Naive thymus-derived CD4-positive, alpha-beta T cell (primary cell): ENCODE results near the gene CCDC12. TPM values are rescaled to one million over a fixed set of nuclear protein-coding genes. Genes with fewer than 3 reads are reported as not detected.

ENCODE experiments used
- ATAC-seq: fragments of 150-1000 bp; cut with Tn5 transposase; 2 replicates; pipeline ENCODE4 v1.10.0; 2021; ENCODE audit warnings: mild to moderate bottlenecking, moderate library complexity
- CTCF ChIA-PET: fragments of 350-600 bp; sonication (Branson Sonifier 250); formaldehyde crosslinking; loops from one replicate; lab custom pipeline; 2021; ENCODE audit warnings: antibody characterized with exemption; lab: Charles Lee
- POLR2A ChIA-PET: fragments of 350-600 bp; sonication (Branson Sonifier 250); formaldehyde crosslinking; loops from one replicate; lab custom pipeline; 2021; ENCODE audit warnings: antibody characterized with exemption, inconsistent platforms; lab: Charles Lee
- DNase-seq, 9 donors: peaks; one replicate each; pipeline versions ENCODE4 v3.0.0 to v3.0.0-alpha.2; 2020 to 2022; ENCODE audit warnings: mixed read lengths in 1 of 9
- H3K27ac ChIP-seq: one replicate; pipeline ENCODE4 v1.7.0; 2013; ENCODE audit warnings: mild to moderate bottlenecking, low read depth, low read length, moderate library complexity
- H3K27me3 ChIP-seq, 2 donors: one replicate each; pipeline ENCODE4 v1.7.0; 2013; ENCODE audit warnings: low read length in 2 of 2, mild to moderate bottlenecking in 2 of 2, moderate library complexity in 2 of 2; ENCODE audit not compliant: control insufficient read depth in 2 of 2, insufficient read depth in 2 of 2
- H3K36me3 ChIP-seq, 3 experiments: 1 replicate in 2 of 3; 2 replicates in 1 of 3; pipeline ENCODE4 v1.7.0; 2013; ENCODE audit warnings: low read length in 3 of 3, mild to moderate bottlenecking in 3 of 3, moderate library complexity in 1 of 3; ENCODE audit not compliant: insufficient read depth in 3 of 3, control insufficient read depth in 2 of 3
- H3K4me1 ChIP-seq, 2 donors: one replicate each; pipeline ENCODE4 v1.7.0; 2013; ENCODE audit warnings: low read length in 2 of 2, mild to moderate bottlenecking in 2 of 2, moderate library complexity in 1 of 2; ENCODE audit not compliant: control insufficient read depth in 2 of 2, insufficient read depth in 2 of 2
- H3K4me3 ChIP-seq: 2 replicates; pipeline ENCODE4 v1.7.0; 2013; ENCODE audit warnings: mild to moderate bottlenecking, low read length
- H3K9me3 ChIP-seq, 3 experiments: 1 replicate in 2 of 3; 2 replicates in 1 of 3; pipeline ENCODE4 v1.7.0; 2013; ENCODE audit warnings: low read length in 3 of 3; ENCODE audit not compliant: control insufficient read depth in 2 of 3
- H3K27ac Mint-ChIP-seq, 9 donors: one replicate each; pipeline ENCODE4 v1.8.0; 2020 to 2022; ENCODE audit warnings: mixed read lengths in 9 of 9, mild to moderate bottlenecking in 8 of 9, moderate library complexity in 5 of 9, inconsistent platforms in 2 of 9
- H3K27me3 Mint-ChIP-seq, 5 donors: one replicate each; pipeline ENCODE4 v1.8.0; 2021 to 2022; ENCODE audit warnings: mixed read lengths in 5 of 5, mild to moderate bottlenecking in 1 of 5
- H3K36me3 Mint-ChIP-seq, 5 donors: one replicate each; pipeline ENCODE4 v1.8.0; 2020 to 2022; ENCODE audit warnings: mixed read lengths in 5 of 5, mild to moderate bottlenecking in 3 of 5, inconsistent platforms in 1 of 5
- H3K4me1 Mint-ChIP-seq, 7 donors: one replicate each; pipeline ENCODE4 v1.8.0; 2020 to 2022; ENCODE audit warnings: mixed read lengths in 7 of 7, mild to moderate bottlenecking in 3 of 7, inconsistent platforms in 1 of 7
- H3K4me3 Mint-ChIP-seq, 10 donors: one replicate each; pipeline ENCODE4 v1.8.0; 2020 to 2022; ENCODE audit warnings: mild to moderate bottlenecking in 10 of 10, mixed read lengths in 10 of 10, moderate library complexity in 6 of 10, inconsistent platforms in 2 of 10
- H3K9me3 Mint-ChIP-seq, 11 donors: one replicate each; pipeline ENCODE4 v1.8.0; 2020 to 2022; ENCODE audit warnings: mixed read lengths in 11 of 11, mild to moderate bottlenecking in 4 of 11, inconsistent platforms in 1 of 11, moderate library complexity in 1 of 11
- intact Hi-C, 2 donors: fragments of 100-400 bp; cut with micrococcal nuclease; formaldehyde crosslinking; loops; one replicate each; pipeline ENCODE4 v1.15.1; 2023
- polyA plus RNA-seq, 2 donors: library from polyadenylated mRNA; unstranded; fragments of 300-500 nt; fragmentation: Illumina TruSeq; gene quantifications; one replicate each; pipeline ENCODE4 v1.2.3, GENCODE V29; 2021
- total RNA-seq, 6 experiments: library from RNA in 5 of 6; stranded (reverse) in 5 of 6; gene quantifications; 1 replicate in 5 of 6; 2 replicates in 1 of 6; pipeline ENCODE4 v1.2.3 and lab custom pipeline; 2021 to 2026

The CCDC12 gene
- total and polyA plus RNA-seq, 7 experiments from 2014 or later: 51.6 to 115 (median 60.2) TPM

DNA sequence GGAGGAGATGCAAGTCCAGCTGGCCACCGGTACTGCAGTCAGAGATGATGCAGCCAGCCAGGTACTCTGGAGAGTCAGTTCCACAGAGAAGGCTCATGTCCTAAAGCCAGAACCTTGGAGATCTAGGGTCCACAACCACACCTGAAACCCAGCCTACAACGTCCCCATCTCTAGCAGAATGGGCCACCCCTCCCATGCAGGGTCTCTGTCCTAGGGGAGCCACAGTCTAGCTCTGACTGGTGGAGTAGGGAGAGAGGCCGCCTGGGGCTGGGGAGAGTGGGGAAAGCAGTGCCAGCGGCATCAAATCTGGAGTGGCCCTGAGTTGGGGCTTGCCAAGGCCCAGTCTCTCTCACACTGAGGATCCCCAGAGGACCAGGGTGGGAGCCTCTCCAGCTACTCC, 55.5 kb downstream of the CCDC12 start:
- ChIA-PET CTCF (interaction anchor here (0.6 kb wide), 1 partner anchor 280 kb away, joined by 3 read pairs; no protein-coding TSS in a partner anchor), POLR2A (no interaction called here)
- H3K27ac Mint-ChIP-seq: no peak overlapping the region
- no peaks in the 10 kb centered on the region for H3K27me3 Mint-ChIP-seq
- no peak overlapping the region for H3K4me3 Mint-ChIP-seq
- intact Hi-C loops: no loop called here
- no peaks in the 10 kb centered on the region for H3K27me3 ChIP-seq
- peaks cover 0 to 18% (median 4%) of the 10 kb centered on the region in 7 donors for H3K4me1 Mint-ChIP-seq
- H3K9me3 ChIP-seq: no peaks in the 10 kb centered on the region
- peaks cover 20 to 70% (median 34%) of the 10 kb centered on the region in 5 donors for H3K36me3 Mint-ChIP-seq
- H3K9me3 Mint-ChIP-seq: peaks cover 0 to 5% (median 0%) of the 10 kb centered on the region in 11 donors
- H3K4me1 ChIP-seq: peaks cover 0 to 3% of the 10 kb centered on the region in 2 donors
- ATAC-seq (no peak), DNase-seq (no peak)
- peaks cover 22 to 83% (median 37%) of the 10 kb centered on the region in 3 experiments for H3K36me3 ChIP-seq
- no peak overlapping the region for H3K4me3 ChIP-seq
- H3K27ac ChIP-seq: no peak overlapping the region

DNA sequence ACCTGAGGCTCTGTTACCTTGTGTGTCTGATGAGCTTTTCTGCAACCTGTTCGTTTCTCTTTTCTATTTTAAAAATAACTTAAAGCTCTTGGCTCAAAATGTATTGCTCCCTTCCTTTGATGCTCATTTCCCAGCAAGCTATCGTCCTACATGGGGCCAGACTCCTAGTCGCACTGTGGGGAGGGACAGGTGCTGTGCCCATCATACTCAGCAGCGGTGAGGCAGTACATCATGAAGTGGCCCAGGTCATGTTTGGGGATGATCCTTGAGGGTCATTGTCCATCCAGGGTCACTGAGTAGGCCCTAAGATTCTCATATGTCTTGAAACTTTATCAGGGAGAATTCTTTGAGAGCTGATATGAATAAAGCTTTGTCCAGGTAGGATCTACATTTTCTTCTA, 57.9 kb downstream of the CCDC12 start:
- intact Hi-C loops: loop anchor here in 1 of 2 donors (10.0 kb wide), 1 partner anchor 406 kb away; no protein-coding TSS in a partner anchor
- no peaks in the 10 kb centered on the region for H3K27me3 ChIP-seq
- Mint-ChIP-seq H3K36me3 (peaks cover 20 to 63% (median 37%) of the 10 kb centered on the region in 5 donors), H3K4me1 (peaks cover 6 to 22% (median 11%) of the 10 kb centered on the region in 7 donors), H3K4me3 (no peak overlapping the region), H3K27me3 (no peaks in the 10 kb centered on the region), H3K27ac (peak overlapping the region in 2 of 9 donors; percentile 13 to 19), H3K9me3 (peaks cover 0 to 5% (median 0%) of the 10 kb centered on the region in 11 donors)
- peaks cover 16 to 60% (median 23%) of the 10 kb centered on the region in 3 experiments for H3K36me3 ChIP-seq
- peaks cover 0 to 4% of the 10 kb centered on the region in 2 donors for H3K4me1 ChIP-seq
- ATAC-seq: no peak
- POLR2A ChIA-PET: no interaction called here
- H3K9me3 ChIP-seq: no peaks in the 10 kb centered on the region
- no peak overlapping the region for H3K27ac ChIP-seq
- H3K4me3 ChIP-seq: no peak overlapping the region
- CTCF ChIA-PET: interaction anchor here (1.3 kb wide), 1 partner anchor 9 kb away, joined by 3 read pairs; no protein-coding TSS in a partner anchor
- DNase-seq: no peak

DNA sequence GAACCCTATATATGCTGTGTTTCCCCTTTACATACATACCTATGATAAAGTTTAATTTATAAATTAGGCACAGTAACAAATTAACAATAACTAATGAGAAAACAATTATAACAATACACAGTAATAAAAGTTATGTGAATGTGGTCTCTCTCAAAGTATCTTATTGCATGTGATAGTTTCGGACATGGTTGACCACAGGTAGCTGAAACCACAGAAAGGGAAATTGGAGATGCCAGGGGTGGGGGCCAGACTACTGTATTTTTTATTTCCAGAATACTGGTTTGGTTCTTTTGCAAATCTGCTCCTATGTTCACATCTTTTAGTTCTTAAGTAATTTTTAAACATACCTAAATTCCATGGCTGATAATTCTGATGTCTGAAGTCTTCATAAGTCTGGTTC, 58.3 kb downstream of the CCDC12 start:
- no peaks in the 10 kb centered on the region for H3K27me3 ChIP-seq
- peaks cover 10 to 22% (median 14%) of the 10 kb centered on the region in 7 donors for H3K4me1 Mint-ChIP-seq
- ATAC-seq (no peak), DNase-seq (no peak)
- no peak overlapping the region for H3K4me3 Mint-ChIP-seq
- POLR2A ChIA-PET: no interaction called here
- H3K4me1 ChIP-seq: peaks cover 3 to 7% of the 10 kb centered on the region in 2 donors
- H3K27ac ChIP-seq: no peak overlapping the region
- no peaks in the 10 kb centered on the region for H3K9me3 ChIP-seq
- H3K27me3 Mint-ChIP-seq: no peaks in the 10 kb centered on the region
- no peak overlapping the region for H3K4me3 ChIP-seq
- intact Hi-C loops: loop anchor here in 1 of 2 donors (10.0 kb wide), 1 partner anchor 407 kb away; no protein-coding TSS in a partner anchor
- peaks cover 0 to 5% (median 0%) of the 10 kb centered on the region in 11 donors for H3K9me3 Mint-ChIP-seq
- peak overlapping the region in 1 of 9 donors; percentile 38 for H3K27ac Mint-ChIP-seq
- CTCF ChIA-PET: interaction anchor here (1.3 kb wide), 1 partner anchor 9 kb away, joined by 3 read pairs; no protein-coding TSS in a partner anchor
- peaks cover 16 to 59% (median 38%) of the 10 kb centered on the region in 5 donors for H3K36me3 Mint-ChIP-seq
- peaks cover 16 to 56% (median 18%) of the 10 kb centered on the region in 3 experiments for H3K36me3 ChIP-seq

DNA sequence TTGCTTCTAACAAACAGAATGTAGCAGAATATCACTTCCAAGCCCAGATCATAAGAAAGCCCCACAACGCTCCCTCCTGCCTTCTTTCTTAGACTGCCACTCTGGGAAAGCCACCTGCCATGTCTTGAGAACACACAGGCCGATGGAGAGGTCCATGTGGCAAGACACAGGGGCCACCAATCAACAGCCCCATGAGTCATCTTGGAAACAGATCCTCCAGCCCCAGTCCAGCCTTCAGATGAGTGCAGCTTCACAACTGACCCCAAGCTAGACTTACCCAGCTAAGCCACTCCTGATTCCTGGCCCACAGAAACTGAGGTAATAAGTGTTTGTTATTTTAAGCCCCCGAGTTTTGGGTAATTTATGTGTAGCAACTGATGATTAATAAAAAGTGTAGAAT, 59.3 kb downstream of the CCDC12 start:
- Histone ChIP-seq H3K36me3 (peaks cover 11 to 47% (median 11%) of the 10 kb centered on the region in 3 experiments), H3K27me3 (no peaks in the 10 kb centered on the region), H3K4me3 (no peak overlapping the region), H3K4me1 (peaks cover 6 to 7% of the 10 kb centered on the region in 2 donors), H3K27ac (no peak overlapping the region), H3K9me3 (no peaks in the 10 kb centered on the region)
- H3K27me3 Mint-ChIP-seq: no peaks in the 10 kb centered on the region
- intact Hi-C loops: loop anchor here in 1 of 2 donors (10.0 kb wide), 1 partner anchor 408 kb away; no protein-coding TSS in a partner anchor
- peaks cover 8 to 24% (median 15%) of the 10 kb centered on the region in 7 donors for H3K4me1 Mint-ChIP-seq
- no peak for ATAC-seq
- ChIA-PET POLR2A (interaction anchor here (0.6 kb wide), 1 partner anchor 210 kb away, joined by 3 read pairs; no protein-coding TSS in a partner anchor), CTCF (no interaction called here)
- H3K36me3 Mint-ChIP-seq: peaks cover 13 to 51% (median 37%) of the 10 kb centered on the region in 5 donors
- H3K27ac Mint-ChIP-seq: peak overlapping the region in 2 of 9 donors; percentile 16 to 38
- DNase-seq: no peak
- peaks cover 0 to 5% (median 0%) of the 10 kb centered on the region in 11 donors for H3K9me3 Mint-ChIP-seq
- no peak overlapping the region for H3K4me3 Mint-ChIP-seq

DNA sequence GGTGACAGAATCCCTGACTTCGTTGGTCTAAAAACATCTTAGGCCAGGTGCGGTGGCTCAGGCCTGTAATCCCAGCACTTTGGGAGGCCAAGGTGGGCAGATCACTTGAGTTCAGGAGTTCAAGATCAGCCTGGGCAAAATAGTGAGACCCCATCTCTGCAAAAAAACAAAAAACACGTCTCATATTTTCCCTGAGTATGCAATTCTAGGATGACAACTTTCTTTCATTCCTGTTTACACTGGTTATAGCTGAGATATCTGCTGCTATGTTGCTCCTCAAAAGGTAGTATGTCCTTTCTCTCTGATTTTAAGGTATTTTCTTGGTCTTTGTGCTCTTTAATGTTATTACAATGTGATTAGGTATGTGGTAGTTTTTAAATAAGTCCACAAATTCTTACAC, 59.7 kb downstream of the CCDC12 start:
- Mint-ChIP-seq H3K27ac (peak overlapping the region in 3 of 9 donors; percentile 1 to 37 (median 16)), H3K4me3 (no peak overlapping the region), H3K27me3 (no peaks in the 10 kb centered on the region), H3K4me1 (peaks cover 8 to 24% (median 15%) of the 10 kb centered on the region in 7 donors), H3K9me3 (peaks cover 0 to 5% (median 0%) of the 10 kb centered on the region in 11 donors), H3K36me3 (peaks cover 13 to 50% (median 37%) of the 10 kb centered on the region in 5 donors)
- CTCF ChIA-PET: no interaction called here
- DNase-seq (no peak), ATAC-seq (no peak)
- Histone ChIP-seq H3K9me3 (no peaks in the 10 kb centered on the region), H3K36me3 (peaks cover 7 to 42% (median 11%) of the 10 kb centered on the region in 3 experiments), H3K27ac (no peak overlapping the region), H3K4me1 (peaks cover 6 to 7% of the 10 kb centered on the region in 2 donors), H3K27me3 (no peaks in the 10 kb centered on the region), H3K4me3 (no peak overlapping the region)
- intact Hi-C loops: loop anchor here in 1 of 2 donors (10.0 kb wide), 1 partner anchor 408 kb away; no protein-coding TSS in a partner anchor
- POLR2A ChIA-PET: no interaction called here

DNA sequence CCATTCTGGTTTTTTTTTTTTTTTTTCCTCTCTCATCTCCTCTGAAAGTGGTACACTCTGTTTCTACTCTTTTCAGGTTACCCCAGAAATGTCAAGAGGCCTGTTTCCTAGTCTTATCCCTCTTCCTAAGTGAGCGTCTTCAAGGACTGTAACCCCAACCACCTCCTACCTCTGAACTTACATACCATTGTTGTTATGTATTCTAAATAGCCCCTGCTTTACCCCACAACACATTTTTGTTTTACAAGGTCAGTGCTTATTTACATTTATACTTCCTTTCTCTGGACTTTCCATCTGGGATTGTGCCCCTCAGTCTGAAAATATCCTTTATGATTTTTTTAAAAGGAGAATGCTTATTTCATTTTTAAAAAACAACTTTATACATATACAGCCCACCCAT, 60.3 kb downstream of the CCDC12 start:
- Mint-ChIP-seq H3K27ac (peak overlapping the region in 2 of 9 donors; percentile 19 to 73), H3K4me1 (peaks cover 8 to 24% (median 15%) of the 10 kb centered on the region in 7 donors), H3K4me3 (no peak overlapping the region), H3K27me3 (no peaks in the 10 kb centered on the region), H3K36me3 (peaks cover 13 to 45% (median 37%) of the 10 kb centered on the region in 5 donors), H3K9me3 (peaks cover 0 to 5% (median 0%) of the 10 kb centered on the region in 11 donors)
- ChIA-PET POLR2A (no interaction called here), CTCF (no interaction called here)
- intact Hi-C loops: loop anchor here in 1 of 2 donors (10.0 kb wide), 1 partner anchor 409 kb away; no protein-coding TSS in a partner anchor
- Histone ChIP-seq H3K4me3 (no peak overlapping the region), H3K4me1 (peaks cover 6 to 7% of the 10 kb centered on the region in 2 donors), H3K36me3 (peaks cover 7 to 37% (median 10%) of the 10 kb centered on the region in 3 experiments), H3K9me3 (no peaks in the 10 kb centered on the region), H3K27ac (no peak overlapping the region), H3K27me3 (no peaks in the 10 kb centered on the region)
- DNase-seq: no peak
- no peak for ATAC-seq
